ENCODE data around the gene KCNH2. TPM values are rescaled to one million over a fixed set of nuclear protein-coding genes. Genes with fewer than 3 reads are reported as not detected.
A peak's percentile ranks its signal among the peaks of the same experiment; 100 is the strongest.

Gene KCNH2
- total RNA-seq, 1 experiment from 2014 or later: 0.84 TPM

DNA sequence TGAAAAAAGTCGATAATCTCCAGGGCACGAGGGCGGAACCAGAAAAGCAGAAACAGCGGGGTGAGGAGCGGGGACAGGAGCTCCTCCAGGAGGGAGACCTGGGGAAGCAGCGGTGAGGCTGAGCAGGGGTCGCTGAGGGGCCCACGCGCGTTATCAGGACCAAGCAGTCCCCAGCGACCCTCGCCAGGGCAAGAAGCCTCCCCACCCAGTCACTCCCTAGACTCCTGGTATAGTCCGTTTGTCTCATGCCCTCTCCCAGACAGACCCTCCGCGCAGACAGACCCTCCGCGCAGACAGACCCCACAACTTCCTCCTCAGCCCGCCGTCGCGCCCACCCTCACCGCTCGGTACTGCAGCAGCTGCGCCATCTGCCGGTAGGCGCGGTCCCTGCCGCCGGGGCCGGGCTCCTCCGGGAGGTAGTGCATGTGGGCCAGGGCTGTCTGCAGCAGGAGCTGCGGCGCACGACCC is 39.9 kb upstream of the KCNH2 start:
- Histone ChIP-seq H3K27me3 (ENCODE audit: low read length) (no peaks in the 10 kb centered on the region), H3K9ac (ENCODE audit: low read length) (no peak overlapping the region), H3K79me2 (ENCODE audit: low read length) (no peaks in the 10 kb centered on the region), H3K27ac (ENCODE audit: low read length) (no peak overlapping the region), H4K20me1 (ENCODE audit: low read length) (no peaks in the 10 kb centered on the region), H3F3A (ENCODE audit: low read length, unreplicated experiment) (no peaks in the 10 kb centered on the region), H3K4me2 (ENCODE audit: low read length) (peak overlapping the region; percentile 79), H3K4me3 (ENCODE audit: low read length) (peak overlapping the region; percentile 49; the same call in 1 of the 2 replicates), H3K36me3 (ENCODE audit: low read depth, low read length) (no peaks in the 10 kb centered on the region), H3K9me3 (ENCODE audit: low read length) (no peaks in the 10 kb centered on the region), H3K9me2 (replicated peaks; ENCODE audit: low read length) (no peaks in the 10 kb centered on the region), H3K4me1 (ENCODE audit: insufficient read depth, low read length) (peaks cover 10% of the 10 kb centered on the region; the same call in 1 of the 2 replicates), H2AFZ (ENCODE audit: low read length) (peak overlapping the region; percentile 61)
- DNase-seq: peak; percentile 61
- no TSS peak for BruUV-seq (replicated peaks)
- ChIA-PET POLR2A (ENCODE audit: unreplicated experiment) (no interaction called here), CTCF (interaction anchor here (0.6 to 1.5 kb wide), 6 partner anchors 10 to 120 kb away, joined by 3 to 9 read pairs (median 4); no protein-coding TSS in a partner anchor)
- intact Hi-C loops (cut with micrococcal nuclease): loop anchor here (2.0 kb wide), 2 partner anchors 55 to 119 kb away; no protein-coding TSS in a partner anchor
- peak; percentile 78 for ATAC-seq
- TF ChIP-seq, protein P1, sequence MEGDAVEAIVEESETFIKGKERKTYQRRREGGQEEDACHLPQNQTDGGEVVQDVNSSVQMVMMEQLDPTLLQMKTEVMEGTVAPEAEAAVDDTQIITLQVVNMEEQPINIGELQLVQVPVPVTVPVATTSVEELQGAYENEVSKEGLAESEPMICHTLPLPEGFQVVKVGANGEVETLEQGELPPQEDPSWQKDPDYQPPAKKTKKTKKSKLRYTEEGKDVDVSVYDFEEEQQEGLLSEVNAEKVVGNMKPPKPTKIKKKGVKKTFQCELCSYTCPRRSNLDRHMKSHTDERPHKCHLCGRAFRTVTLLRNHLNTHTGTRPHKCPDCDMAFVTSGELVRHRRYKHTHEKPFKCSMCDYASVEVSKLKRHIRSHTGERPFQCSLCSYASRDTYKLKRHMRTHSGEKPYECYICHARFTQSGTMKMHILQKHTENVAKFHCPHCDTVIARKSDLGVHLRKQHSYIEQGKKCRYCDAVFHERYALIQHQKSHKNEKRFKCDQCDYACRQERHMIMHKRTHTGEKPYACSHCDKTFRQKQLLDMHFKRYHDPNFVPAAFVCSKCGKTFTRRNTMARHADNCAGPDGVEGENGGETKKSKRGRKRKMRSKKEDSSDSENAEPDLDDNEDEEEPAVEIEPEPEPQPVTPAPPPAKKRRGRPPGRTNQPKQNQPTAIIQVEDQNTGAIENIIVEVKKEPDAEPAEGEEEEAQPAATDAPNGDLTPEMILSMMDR (conservative IDR thresholded peaks at IDR 0.05; ENCODE audit: low read depth, low read length): peak; percentile 94
- no peak for TF ChIP-seq EZH2phosphoT487 (IDR thresholded peaks at IDR 0.05; ENCODE audit: borderline replicate concordance, low read length)

DNA sequence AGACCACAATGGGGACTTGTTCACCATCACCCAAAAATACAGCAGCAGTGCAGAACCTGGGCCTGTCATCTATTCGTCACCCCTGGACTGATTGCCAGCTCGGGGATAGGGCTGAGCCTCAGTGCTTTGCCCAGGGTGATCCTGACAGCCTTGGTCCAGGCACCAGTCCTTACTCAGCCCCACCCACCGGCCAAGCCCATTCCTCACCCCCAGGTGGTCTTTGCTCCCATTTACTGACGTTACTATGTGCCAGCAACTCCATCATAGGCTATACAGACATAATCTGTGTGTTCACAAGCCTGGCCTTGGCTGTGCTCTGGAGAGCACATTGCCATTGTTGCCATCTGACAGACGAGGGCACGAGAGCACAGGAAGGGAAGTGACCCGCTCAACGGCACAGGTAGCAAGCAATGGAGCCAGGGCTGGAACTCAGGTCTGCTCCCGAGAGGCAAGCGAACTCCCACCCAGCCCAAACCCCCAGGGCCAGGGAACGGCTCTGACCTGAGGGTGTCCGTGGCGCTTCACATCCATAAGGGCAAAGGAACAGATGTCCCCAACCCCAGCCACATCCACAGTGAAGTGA is 39.3 kb upstream of the KCNH2 start:
- ATAC-seq: no peak

GRCh38 chr7:151016942-151017341 is 38.8 kb upstream of the KCNH2 start:
- intact Hi-C loops (cut with micrococcal nuclease): no loop called here
- Histone ChIP-seq H3K27me3 (ENCODE audit: low read length) (no peaks in the 10 kb centered on the region), H3K27ac (ENCODE audit: low read length) (no peak overlapping the region), H3K4me1 (ENCODE audit: insufficient read depth, low read length) (peaks cover 10% of the 10 kb centered on the region; the same call in 1 of the 2 replicates), H3K36me3 (ENCODE audit: low read depth, low read length) (no peaks in the 10 kb centered on the region), H3K79me2 (ENCODE audit: low read length) (no peaks in the 10 kb centered on the region), H3K9ac (ENCODE audit: low read length) (no peak overlapping the region), H4K20me1 (ENCODE audit: low read length) (no peaks in the 10 kb centered on the region), H3F3A (ENCODE audit: low read length, unreplicated experiment) (no peaks in the 10 kb centered on the region), H3K9me3 (ENCODE audit: low read length) (no peaks in the 10 kb centered on the region), H3K4me2 (ENCODE audit: low read length) (no peak overlapping the region), H2AFZ (ENCODE audit: low read length) (no peak overlapping the region), H3K9me2 (replicated peaks; ENCODE audit: low read length) (no peaks in the 10 kb centered on the region), H3K4me3 (ENCODE audit: low read length) (no peak overlapping the region)
- ChIA-PET CTCF (no interaction called here), POLR2A (ENCODE audit: unreplicated experiment) (no interaction called here)
- TF ChIP-seq EZH2phosphoT487 (IDR thresholded peaks at IDR 0.05; ENCODE audit: borderline replicate concordance, low read length) (no peak), EZH2 (IDR thresholded peaks at IDR 0.05; ENCODE audit: low read length, unreplicated experiment) (no peak)
- TF ChIP-seq, protein P1 (conservative IDR thresholded peaks at IDR 0.05; ENCODE audit: low read depth, low read length): no peak
- ATAC-seq (no peak), DNase-seq (no peak)
- BruUV-seq (replicated peaks): no TSS peak

More for the DNA sequence above, 39.3 kb upstream of the KCNH2 start:
- H3K4me3 ChIP-seq (ENCODE audit: low read length): peak overlapping the region; percentile 49; the same call in 1 of the 2 replicates
- no peak overlapping the region for H3K9ac ChIP-seq (ENCODE audit: low read length)
- peak overlapping the region; percentile 61 for H2AFZ ChIP-seq (ENCODE audit: low read length)
- TF ChIP-seq EZH2 (IDR thresholded peaks at IDR 0.05; ENCODE audit: low read length, unreplicated experiment) (no peak), EZH2phosphoT487 (IDR thresholded peaks at IDR 0.05; ENCODE audit: borderline replicate concordance, low read length) (no peak)
- TF ChIP-seq, protein P1 (conservative IDR thresholded peaks at IDR 0.05; ENCODE audit: low read depth, low read length): no peak
- H3K27me3 ChIP-seq (ENCODE audit: low read length): no peaks in the 10 kb centered on the region
- H3K9me3 ChIP-seq (ENCODE audit: low read length): no peaks in the 10 kb centered on the region
- no peaks in the 10 kb centered on the region for H4K20me1 ChIP-seq (ENCODE audit: low read length)
- no TSS peak for BruUV-seq (replicated peaks)
- no peaks in the 10 kb centered on the region for H3K36me3 ChIP-seq (ENCODE audit: low read depth, low read length)
- DNase-seq: no peak
- H3F3A ChIP-seq (ENCODE audit: low read length, unreplicated experiment): no peaks in the 10 kb centered on the region
- peaks cover 10% of the 10 kb centered on the region; the same call in 1 of the 2 replicates for H3K4me1 ChIP-seq (ENCODE audit: insufficient read depth, low read length)
- CTCF ChIA-PET: interaction anchor here (0.6 to 1.1 kb wide), 3 partner anchors 29 to 46 kb away, joined by 3 to 4 read pairs (median 3); no protein-coding TSS in a partner anchor
- peak overlapping the region; percentile 79 for H3K4me2 ChIP-seq (ENCODE audit: low read length)
- H3K79me2 ChIP-seq (ENCODE audit: low read length): no peaks in the 10 kb centered on the region
- H3K9me2 ChIP-seq (replicated peaks; ENCODE audit: low read length): no peaks in the 10 kb centered on the region
- H3K27ac ChIP-seq (ENCODE audit: low read length): no peak overlapping the region
- intact Hi-C loops (cut with micrococcal nuclease): no loop called here
- POLR2A ChIA-PET (ENCODE audit: unreplicated experiment): no interaction called here
